Measurements from ENCODE around the gene DHX29.

The DHX29 gene

DNA sequence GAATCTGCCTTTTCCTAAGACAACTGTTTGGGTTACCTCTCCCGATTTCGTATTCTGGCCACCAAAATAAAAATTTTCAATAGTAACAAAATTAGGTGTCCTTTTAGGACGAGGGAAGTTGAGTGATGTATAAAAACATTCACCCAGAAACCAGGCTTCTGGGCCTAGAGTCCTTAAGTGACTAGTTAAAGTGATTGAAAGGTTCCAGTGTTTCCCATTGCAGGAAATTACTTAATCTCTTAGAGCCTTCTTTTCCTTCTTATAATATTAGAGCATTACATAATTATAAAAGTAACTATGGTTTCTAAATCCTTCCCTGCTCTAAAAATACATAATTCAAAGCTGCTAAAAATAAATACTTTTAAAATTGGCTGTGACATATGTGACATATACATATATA, 87.7 kb downstream of the DHX29 start:
- no peak for FAIRE-seq
- TF ChIP-seq POU2F2 (IDR thresholded peaks at IDR 0.05; ENCODE audit: low read depth, low read length) (no peak), POLR2AphosphoS5 (IDR thresholded peaks at IDR 0.05; ENCODE audit: low read depth, low read length) (no peak), TAF1 (IDR thresholded peaks at IDR 0.05; ENCODE audit: low read depth, low read length) (no peak), PAX5 (IDR thresholded peaks at IDR 0.05; ENCODE audit: insufficient read depth, low read length, severe bottlenecking) (no peak), POLR2A (IDR thresholded peaks at IDR 0.05; ENCODE audit: low read depth, low read length) (no peak), SPI1 (IDR thresholded peaks at IDR 0.05; ENCODE audit: low read depth, low read length) (no peak)

DNA sequence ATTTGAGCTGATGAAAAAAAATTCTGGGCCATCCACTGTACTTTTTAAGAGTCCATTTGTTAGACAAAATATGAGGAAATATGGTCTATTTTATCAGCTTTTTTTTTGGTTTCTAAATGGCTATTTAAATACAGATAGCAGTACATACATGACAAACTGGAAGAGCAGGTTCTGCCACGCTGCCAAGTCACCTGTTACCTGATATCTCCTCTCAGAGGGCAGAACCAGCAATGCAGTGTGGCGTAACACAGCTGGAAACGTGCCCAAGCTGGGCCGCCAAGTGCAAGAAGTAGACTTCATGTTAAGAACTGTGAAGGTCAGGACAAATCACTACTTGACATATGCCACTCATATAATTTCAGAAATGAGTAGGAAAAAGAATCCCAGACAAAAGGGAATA, 88.5 kb downstream of the DHX29 start:
- TF ChIP-seq POU2F2 (IDR thresholded peaks at IDR 0.05; ENCODE audit: low read depth, low read length) (no peak), TAF1 (IDR thresholded peaks at IDR 0.05; ENCODE audit: low read depth, low read length) (no peak), POLR2AphosphoS5 (IDR thresholded peaks at IDR 0.05; ENCODE audit: low read depth, low read length) (no peak), POLR2A (IDR thresholded peaks at IDR 0.05; ENCODE audit: low read depth, low read length) (no peak), SPI1 (IDR thresholded peaks at IDR 0.05; ENCODE audit: low read depth, low read length) (no peak), PAX5 (IDR thresholded peaks at IDR 0.05; ENCODE audit: insufficient read depth, low read length, severe bottlenecking) (no peak)
- no peak for FAIRE-seq

More for the DNA sequence above, 87.7 kb downstream of the DHX29 start:
- DNase-seq (ENCODE audit: insufficient read length, low spot score) = no peak

DNA sequence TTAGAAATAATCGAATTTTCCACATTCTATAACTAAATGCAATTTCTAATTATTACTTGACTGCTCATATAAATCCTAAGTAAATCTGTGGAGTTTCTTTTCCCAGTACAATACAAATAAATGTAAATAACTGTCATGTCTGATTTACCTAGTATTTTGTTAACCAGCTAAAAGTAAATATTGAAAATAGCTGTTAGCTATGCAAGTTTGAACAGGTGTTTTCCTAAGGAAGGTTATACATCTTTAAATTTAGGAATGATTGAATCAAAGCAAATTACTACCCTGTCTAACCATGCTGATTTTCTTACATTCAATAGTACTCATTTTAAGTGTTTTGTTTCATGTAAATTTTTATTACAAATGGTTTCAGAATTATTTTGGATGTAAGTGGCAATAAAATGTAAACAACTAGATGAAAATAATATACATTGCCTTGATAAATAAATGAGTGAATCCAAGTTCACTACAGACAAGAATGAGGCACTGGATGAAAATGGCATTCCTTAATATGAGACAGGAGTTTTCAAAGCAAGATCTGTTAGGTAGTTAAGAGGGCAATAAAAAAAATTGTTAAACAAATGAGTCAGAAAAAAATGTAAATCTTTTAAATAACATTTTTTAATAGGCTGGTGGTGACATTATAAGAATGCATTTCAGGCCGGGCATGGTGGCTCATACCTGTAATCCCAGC, 96.2 kb downstream of the DHX29 start:
- TF ChIP-seq POLR2A (IDR thresholded peaks at IDR 0.05; ENCODE audit: low read depth, low read length) (no peak), POU2F2 (IDR thresholded peaks at IDR 0.05; ENCODE audit: low read depth, low read length) (no peak), POLR2AphosphoS5 (IDR thresholded peaks at IDR 0.05; ENCODE audit: low read depth, low read length) (no peak), TAF1 (IDR thresholded peaks at IDR 0.05; ENCODE audit: low read depth, low read length) (no peak), SPI1 (IDR thresholded peaks at IDR 0.05; ENCODE audit: low read depth, low read length) (no peak), PAX5 (IDR thresholded peaks at IDR 0.05; ENCODE audit: insufficient read depth, low read length, severe bottlenecking) (no peak)
- FAIRE-seq (no peak), DNase-seq (ENCODE audit: insufficient read length, low spot score) (no peak)

More for the DNA sequence above, 88.5 kb downstream of the DHX29 start:
- DNase-seq (ENCODE audit: insufficient read length, low spot score) = no peak

Measured in GM12891 (cell line).